Heart left ventricle (tissue), 13 donors: ENCODE data around the gene ACYP1.

ENCODE experiments used
- POLR2A ChIP-seq, 2 donors: fragments of 450-650 bp; IDR thresholded peaks; one replicate each; pipeline ENCODE4 v1.6.1; 2017; ENCODE audit warnings: antibody characterized with exemption in 2 of 2, mild to moderate bottlenecking in 2 of 2, moderate library complexity in 2 of 2
- TF ChIP-seq, protein P1 (sequence below), 12 donors: fragments of 200-600 bp; sonication (generic) in 4 of 12; IDR thresholded peaks; one replicate each; pipeline versions ENCODE4 v1.5.0 to v1.8.0; 2018 to 2022; ENCODE audit warnings: antibody characterized with exemption in 12 of 12, mild to moderate bottlenecking in 5 of 12
- donor health status: ischemic (EF 13 %, LVEDD 7.1; RV severe dilation, severe dysfunction).
- donor health status: DM: no; HTN: yes; CAD: no.
- donor health status: DM: no; HTN: no; CAD: no.
- donor health status: ischemic (EF 25% LVEDD 6.9; RV normal size, moderate dysfunction).
- donor health status: ischemic (EF 25% LVEDD 5.7; RV mildly dilated, moderate dysfunction).
- donor health status: ischemic (EF 35%, LVEDD 5.7; RV mildly dilated, moderate dysfunction).
- donor health status: nonischemic (EF 11% LVEDD 7.7; RV severe dilation, severe dysfunction).
- donor health status: DM: yes; HTN: yes; CAD: no.
- donor health status: PGD.
- donor health status: ischemic (EF 29% LVEDD 5.4; RV normal size, mild dysfunction).
- donor health status: nonischemic (EF 23%, LVEDD 6.1; RV moderate dilation, normal function).

DNA sequence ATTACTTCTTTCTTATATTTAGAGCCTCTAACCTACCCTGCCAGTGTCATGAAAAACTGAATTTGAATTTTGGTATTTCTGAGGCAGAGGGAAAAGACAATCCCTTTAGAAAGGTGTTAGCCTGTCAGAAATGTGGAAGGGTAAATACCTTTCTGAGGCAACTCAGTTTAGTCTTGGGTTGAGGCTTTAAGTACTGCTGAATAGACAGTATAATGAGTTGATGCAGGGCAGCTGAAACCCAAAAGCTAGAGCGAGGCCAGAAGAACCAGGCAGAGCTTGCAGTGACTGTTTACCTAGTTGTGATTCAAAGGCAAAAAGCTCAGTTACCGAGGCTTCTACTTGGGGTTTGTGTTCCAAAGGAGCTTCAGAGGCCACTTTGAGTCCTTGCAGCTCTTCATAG lies 24.3 kb upstream of the ACYP1 start:
- TF ChIP-seq POLR2A (IDR thresholded peaks at IDR 0.05) = no peak
- TF ChIP-seq, protein P1, sequence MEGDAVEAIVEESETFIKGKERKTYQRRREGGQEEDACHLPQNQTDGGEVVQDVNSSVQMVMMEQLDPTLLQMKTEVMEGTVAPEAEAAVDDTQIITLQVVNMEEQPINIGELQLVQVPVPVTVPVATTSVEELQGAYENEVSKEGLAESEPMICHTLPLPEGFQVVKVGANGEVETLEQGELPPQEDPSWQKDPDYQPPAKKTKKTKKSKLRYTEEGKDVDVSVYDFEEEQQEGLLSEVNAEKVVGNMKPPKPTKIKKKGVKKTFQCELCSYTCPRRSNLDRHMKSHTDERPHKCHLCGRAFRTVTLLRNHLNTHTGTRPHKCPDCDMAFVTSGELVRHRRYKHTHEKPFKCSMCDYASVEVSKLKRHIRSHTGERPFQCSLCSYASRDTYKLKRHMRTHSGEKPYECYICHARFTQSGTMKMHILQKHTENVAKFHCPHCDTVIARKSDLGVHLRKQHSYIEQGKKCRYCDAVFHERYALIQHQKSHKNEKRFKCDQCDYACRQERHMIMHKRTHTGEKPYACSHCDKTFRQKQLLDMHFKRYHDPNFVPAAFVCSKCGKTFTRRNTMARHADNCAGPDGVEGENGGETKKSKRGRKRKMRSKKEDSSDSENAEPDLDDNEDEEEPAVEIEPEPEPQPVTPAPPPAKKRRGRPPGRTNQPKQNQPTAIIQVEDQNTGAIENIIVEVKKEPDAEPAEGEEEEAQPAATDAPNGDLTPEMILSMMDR (IDR thresholded peaks at IDR 0.05) = no peak
